Subcutaneous adipose tissue (tissue), 4 donors: ENCODE measurements around the gene NARS2. TPM values are rescaled to one million over a fixed set of nuclear protein-coding genes. Genes with fewer than 3 reads are reported as not detected.

Experiments used
- total RNA-seq, 4 donors: library from RNA; depleted of rRNA; stranded (reverse); fragments of >200 nt; gene quantifications; one replicate each; pipeline ENCODE4 v1.1.0, GENCODE V29; 2016
- TF ChIP-seq, protein P1 (sequence below): fragments of 450-650 bp; IDR thresholded peaks from one replicate; pipeline ENCODE4 v1.5.1; 2016; ENCODE audit warnings: low read depth, mild to moderate bottlenecking, control low read depth, antibody characterized with exemption, moderate library complexity

NARS2 gene
- total RNA-seq, 4 donors from 2014 or later = 11.4 to 17.3 (median 15.2) TPM

GRCh38 chr11:78572394-78572793 lies 2.3 kb downstream of the NARS2 start:
- TF ChIP-seq, protein P1, sequence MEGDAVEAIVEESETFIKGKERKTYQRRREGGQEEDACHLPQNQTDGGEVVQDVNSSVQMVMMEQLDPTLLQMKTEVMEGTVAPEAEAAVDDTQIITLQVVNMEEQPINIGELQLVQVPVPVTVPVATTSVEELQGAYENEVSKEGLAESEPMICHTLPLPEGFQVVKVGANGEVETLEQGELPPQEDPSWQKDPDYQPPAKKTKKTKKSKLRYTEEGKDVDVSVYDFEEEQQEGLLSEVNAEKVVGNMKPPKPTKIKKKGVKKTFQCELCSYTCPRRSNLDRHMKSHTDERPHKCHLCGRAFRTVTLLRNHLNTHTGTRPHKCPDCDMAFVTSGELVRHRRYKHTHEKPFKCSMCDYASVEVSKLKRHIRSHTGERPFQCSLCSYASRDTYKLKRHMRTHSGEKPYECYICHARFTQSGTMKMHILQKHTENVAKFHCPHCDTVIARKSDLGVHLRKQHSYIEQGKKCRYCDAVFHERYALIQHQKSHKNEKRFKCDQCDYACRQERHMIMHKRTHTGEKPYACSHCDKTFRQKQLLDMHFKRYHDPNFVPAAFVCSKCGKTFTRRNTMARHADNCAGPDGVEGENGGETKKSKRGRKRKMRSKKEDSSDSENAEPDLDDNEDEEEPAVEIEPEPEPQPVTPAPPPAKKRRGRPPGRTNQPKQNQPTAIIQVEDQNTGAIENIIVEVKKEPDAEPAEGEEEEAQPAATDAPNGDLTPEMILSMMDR = no peak

DNA sequence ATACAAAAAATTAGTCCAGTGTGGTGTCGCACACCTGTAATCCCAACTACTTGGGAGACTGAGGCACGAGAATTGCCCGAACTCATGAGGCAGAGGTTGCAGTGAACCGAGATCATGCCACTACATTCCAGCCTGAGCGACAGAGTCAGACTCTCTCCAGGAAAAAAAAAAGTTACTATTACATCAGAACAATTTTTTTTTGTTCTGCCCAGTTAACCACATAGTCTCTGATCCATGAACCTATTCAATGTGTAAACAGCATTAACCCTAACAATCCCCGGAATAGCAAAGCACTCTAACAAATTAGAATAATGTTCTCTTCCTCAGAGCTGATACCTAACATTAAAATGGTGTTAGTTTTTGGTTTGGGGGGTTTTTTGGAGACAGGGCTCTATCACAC lies 4.6 kb downstream of the NARS2 start:
- TF ChIP-seq, protein P1 = no peak

DNA sequence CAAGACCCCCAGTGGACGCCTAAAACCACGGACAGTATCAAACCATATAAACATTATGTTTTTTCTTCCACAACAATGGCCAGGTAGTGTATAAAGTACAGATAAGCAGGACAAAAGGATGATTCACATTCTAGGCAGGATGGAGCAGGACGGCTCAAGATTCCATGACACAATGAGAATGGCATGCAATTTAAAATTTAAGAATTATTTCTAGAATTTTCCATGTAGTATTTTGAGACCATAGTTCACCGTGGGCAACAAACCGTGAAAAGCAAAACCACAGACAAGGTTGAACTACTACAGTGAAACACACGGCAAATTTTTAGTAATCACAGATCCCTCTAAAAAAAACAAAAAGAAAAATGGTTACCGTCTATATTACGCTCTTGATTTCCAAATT lies 7.5 kb downstream of the NARS2 start:
- TF ChIP-seq, protein P1 = no peak

DNA sequence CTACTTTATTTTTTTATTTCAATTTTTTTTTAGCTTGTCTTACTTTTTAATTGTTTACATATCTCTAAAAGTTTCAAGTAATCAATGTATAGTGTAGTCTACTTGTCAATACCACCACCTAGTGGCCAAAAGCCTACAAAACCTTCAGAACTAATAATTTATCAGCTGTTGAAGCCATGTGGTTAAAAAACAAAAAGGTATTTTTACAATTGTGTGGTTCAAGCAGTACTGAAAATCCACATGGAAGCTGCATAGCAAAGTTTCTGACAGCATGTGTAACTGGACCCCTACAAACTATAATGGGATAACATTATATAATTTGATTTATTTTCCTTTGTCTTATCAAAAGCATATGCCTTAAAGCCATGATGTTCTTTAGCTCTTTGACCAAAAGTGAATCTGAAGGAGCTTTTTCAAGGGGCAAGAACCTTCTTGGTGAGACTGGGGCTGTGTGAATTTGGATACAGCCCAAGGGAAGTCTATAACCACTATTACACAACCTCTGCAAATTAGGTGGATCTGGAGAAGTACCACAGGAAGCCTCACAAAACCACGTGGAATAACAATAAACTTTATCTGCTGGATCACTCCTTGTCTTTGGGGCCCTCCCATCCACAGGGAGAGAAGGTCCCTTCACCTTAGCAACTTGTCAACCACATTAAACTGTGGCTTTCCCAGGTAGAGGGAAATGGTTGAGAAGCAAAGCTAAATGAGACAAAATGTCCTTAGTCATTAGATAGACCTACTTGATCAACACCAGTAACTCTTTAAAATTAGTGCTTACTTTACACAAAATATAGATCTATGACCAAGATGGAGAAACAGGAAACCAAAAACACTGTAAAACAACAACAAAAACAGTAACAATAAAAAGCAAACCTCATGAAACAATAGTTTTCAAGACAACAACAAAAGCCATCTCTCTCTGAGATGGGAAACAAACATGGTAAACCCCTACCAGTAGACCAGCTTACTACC lies 9.9 kb downstream of the NARS2 start:
- TF ChIP-seq, protein P1 = no peak

- TF ChIP-seq, protein P1 = no peak
Measured at GRCh38 chr11:78562398-78562797, 12.3 kb downstream of the NARS2 start.

DNA sequence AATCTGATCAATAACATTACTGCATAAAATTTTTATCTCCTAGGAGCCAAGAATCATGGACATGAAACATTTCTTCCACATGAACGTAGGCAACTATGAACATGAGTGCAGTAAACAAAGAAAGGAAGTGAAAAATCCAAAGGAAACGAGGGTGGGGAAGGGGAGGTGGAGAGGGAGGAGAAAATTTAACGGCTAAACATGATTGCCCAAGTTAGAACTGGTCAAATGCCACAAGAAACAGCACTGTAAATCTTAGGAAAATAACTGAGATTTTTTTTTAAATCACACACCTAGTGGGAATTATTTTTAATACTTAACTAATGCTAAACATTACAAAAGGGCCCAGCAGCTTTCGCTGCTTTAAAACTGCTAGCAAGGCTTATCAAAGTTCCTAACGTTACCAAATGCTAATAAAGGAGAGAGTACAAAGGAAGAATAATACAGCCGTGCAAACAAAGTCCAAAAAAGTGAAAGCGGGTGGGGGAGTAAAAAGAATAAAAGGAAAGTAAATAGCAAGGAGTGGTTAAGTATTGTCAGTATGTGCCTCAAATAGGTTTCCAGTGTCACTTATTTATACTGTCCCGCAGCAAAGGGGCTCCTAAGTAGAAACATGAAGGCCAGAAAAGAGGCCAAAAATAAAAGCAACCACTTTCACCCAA lies 13.7 kb downstream of the NARS2 start:
- TF ChIP-seq, protein P1 = no peak

DNA sequence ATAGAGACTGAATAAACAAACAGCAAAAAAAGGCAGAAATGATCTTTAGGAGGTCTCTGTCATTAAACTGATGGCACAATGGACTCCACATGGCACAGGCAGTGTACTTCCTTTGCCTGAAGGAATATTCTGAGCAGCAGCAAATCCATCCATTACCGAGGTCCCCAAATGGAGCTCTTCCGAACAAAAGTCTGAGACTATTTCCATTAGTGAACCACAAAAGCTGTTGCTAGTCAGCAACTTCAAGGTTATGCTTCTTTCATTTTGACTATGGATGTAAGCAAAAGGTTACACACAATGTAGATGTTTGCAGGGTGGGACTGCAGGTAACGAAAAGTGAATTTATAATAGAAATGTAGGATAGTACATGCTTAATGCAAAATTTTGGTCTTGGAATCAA lies 14.5 kb downstream of the NARS2 start:
- TF ChIP-seq, protein P1 = no peak
